OCI-LY1 (cell line): Measurements from ENCODE around the gene SYNDIG1.

Source experiments
- H2AFZ ChIP-seq: fragments of 200-600 bp; sonication (generic), shearing (Covaris generic); 2 replicates; pipeline ENCODE4 v1.6.0; 2014; ENCODE audit warnings: antibody characterized with exemption, mild to moderate bottlenecking, low read length
- H3F3A ChIP-seq: fragments of 200-600 bp; sonication (generic), shearing (Covaris generic); 2 replicates; pipeline ENCODE4 v1.6.0; 2014; ENCODE audit warnings: mild to moderate bottlenecking, antibody characterized with exemption, low read length, moderate library complexity; ENCODE audit not compliant: insufficient read depth
- H3K27ac ChIP-seq: fragments of 200-600 bp; sonication (generic); 2 replicates; pipeline ENCODE4 v1.5.1; 2014; ENCODE audit warnings: low read length, mixed run types, mild to moderate bottlenecking, low read depth; ENCODE audit not compliant: poor library complexity, severe bottlenecking
- H3K27me3 ChIP-seq: fragments of 200-600 bp; sonication (generic); 2 replicates; pipeline ENCODE4 v1.6.0; 2014; ENCODE audit warnings: antibody characterized with exemption, mild to moderate bottlenecking, low read length, moderate library complexity; ENCODE audit not compliant: insufficient read depth
- H3K36me3 ChIP-seq: fragments of 200-600 bp; sonication (generic); 2 replicates; pipeline ENCODE4 v1.6.1; 2014; ENCODE audit warnings: mild to moderate bottlenecking, antibody characterized with exemption, low read length, moderate library complexity, mixed read lengths; ENCODE audit not compliant: insufficient read depth
- H3K4me1 ChIP-seq: fragments of 200-600 bp; sonication (generic); 2 replicates; pipeline ENCODE4 v1.5.1; 2014; ENCODE audit warnings: mild to moderate bottlenecking, low read length, moderate library complexity; ENCODE audit not compliant: insufficient read depth, severe bottlenecking
- H3K4me2 ChIP-seq: fragments of 200-600 bp; sonication (generic), shearing (Covaris generic); 2 replicates; pipeline ENCODE4 v1.6.1; 2014; ENCODE audit warnings: low read length
- H3K4me3 ChIP-seq: fragments of 200-600 bp; sonication (generic); 2 replicates; pipeline ENCODE4 v1.5.1; 2014; ENCODE audit warnings: low read length, low read depth, mild to moderate bottlenecking, mixed read lengths; ENCODE audit not compliant: poor library complexity, severe bottlenecking
- H3K79me2 ChIP-seq: fragments of 200-600 bp; shearing (Covaris generic); 2 replicates; pipeline ENCODE4 v1.6.1; 2016; ENCODE audit warnings: mixed run types, low read length, mixed read lengths; ENCODE audit not compliant: insufficient read depth
- H3K9ac ChIP-seq: fragments of 200-600 bp; sonication (generic), shearing (Covaris generic); 2 replicates; pipeline ENCODE4 v1.6.1; 2014; ENCODE audit warnings: mild to moderate bottlenecking, low read length, mixed read lengths
- H3K9me2 ChIP-seq: fragments of 200-600 bp; sonication (generic), shearing (Covaris generic); 2 replicates; pipeline ENCODE4 v1.6.1; 2014; ENCODE audit warnings: low read depth, mild to moderate bottlenecking, low read length, mixed read lengths
- H3K9me3 ChIP-seq: fragments of 200-600 bp; shearing (Covaris generic); 2 replicates; pipeline ENCODE4 v1.6.1; 2014; ENCODE audit warnings: low read length, mixed read lengths
- H4K20me1 ChIP-seq: fragments of 200-600 bp; sonication (generic), shearing (Covaris generic); 2 replicates; pipeline ENCODE4 v1.6.0; 2016; ENCODE audit warnings: mild to moderate bottlenecking, low read length; ENCODE audit not compliant: insufficient read depth
- CTCF ChIP-seq: fragments of 200-600 bp; sonication (generic), shearing (Covaris generic); IDR thresholded peaks from 2 replicates; pipeline ENCODE4 v1.5.1; 2017; ENCODE audit warnings: mild to moderate bottlenecking, antibody characterized with exemption, low read length, moderate library complexity, mixed read lengths
- EZH2 ChIP-seq: fragments of 200-600 bp; sonication (generic), shearing (Covaris generic); IDR thresholded peaks from 2 replicates; pipeline ENCODE4 v1.8.0; 2017; ENCODE audit warnings: borderline replicate concordance, mixed run types, mild to moderate bottlenecking, antibody characterized with exemption, low read length, moderate library complexity, mixed read lengths

The SYNDIG1 gene

DNA sequence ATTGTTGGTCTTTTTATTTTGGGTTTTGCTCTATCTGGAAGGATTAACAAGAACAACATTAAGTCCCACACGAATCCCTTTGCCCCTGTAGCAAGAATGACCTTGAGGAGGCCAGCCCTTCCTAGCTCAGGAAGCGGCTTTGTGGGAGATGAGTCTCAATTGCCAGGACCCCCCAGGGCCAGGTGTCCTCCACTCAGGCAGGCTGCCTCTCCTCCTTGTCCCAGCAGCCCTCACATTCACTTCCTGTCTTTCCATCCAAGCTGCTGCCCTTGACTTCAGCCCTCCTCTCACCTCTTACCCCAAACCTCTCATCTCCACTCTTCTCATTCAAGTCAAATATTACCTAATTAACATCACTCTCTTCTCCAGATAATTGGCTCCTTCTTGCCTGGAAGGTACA is 22.6 kb upstream of the SYNDIG1 start:
- TF ChIP-seq CTCF = no peak
- TF ChIP-seq EZH2 = no peak
- H3K9ac ChIP-seq = no peak overlapping the region
- no peaks in the 10 kb centered on the region for H3K4me1 ChIP-seq

DNA sequence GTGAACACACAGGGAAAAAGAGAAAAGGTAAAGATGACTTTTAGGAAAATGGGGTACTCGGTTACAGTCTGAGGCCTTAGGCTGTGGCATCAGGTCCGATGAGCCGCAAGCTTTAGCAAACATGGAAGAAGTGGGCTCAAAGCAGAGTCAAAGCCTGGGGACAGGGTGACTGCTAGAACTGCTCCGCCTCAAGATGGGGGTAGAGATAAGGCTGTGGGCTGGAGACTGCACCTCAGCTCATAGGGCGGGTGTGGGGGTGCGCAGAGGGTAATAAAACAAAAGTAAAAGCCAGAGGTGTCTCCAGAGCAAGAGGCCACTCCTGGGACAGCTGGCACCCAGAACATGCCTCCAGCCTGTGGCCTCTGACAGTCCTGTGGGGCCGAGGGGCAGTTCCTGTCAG is 21.3 kb upstream of the SYNDIG1 start:
- Histone ChIP-seq H3K4me1 (no peaks in the 10 kb centered on the region), H3K79me2 (no peaks in the 10 kb centered on the region), H4K20me1 (no peaks in the 10 kb centered on the region), H3K36me3 (no peaks in the 10 kb centered on the region), H3K4me3 (no peak overlapping the region), H3K9me2 (no peaks in the 10 kb centered on the region), H3K27me3 (no peaks in the 10 kb centered on the region), H3K27ac (no peak overlapping the region), H2AFZ (no peak overlapping the region), H3K9me3 (no peaks in the 10 kb centered on the region), H3F3A (no peaks in the 10 kb centered on the region), H3K9ac (no peak overlapping the region), H3K4me2 (no peak overlapping the region)
- no peak for TF ChIP-seq CTCF
- TF ChIP-seq EZH2 = no peak

More for the DNA sequence above, 22.6 kb upstream of the SYNDIG1 start:
- H3K27me3 ChIP-seq = no peaks in the 10 kb centered on the region; the same call in 1 of the 2 replicates
- no peak overlapping the region for H3K4me2 ChIP-seq
- no peaks in the 10 kb centered on the region for H3K9me2 ChIP-seq
- no peak overlapping the region for H2AFZ ChIP-seq
- H3K36me3 ChIP-seq = no peaks in the 10 kb centered on the region
- no peaks in the 10 kb centered on the region for H3K79me2 ChIP-seq
- no peak overlapping the region for H3K4me3 ChIP-seq
- no peaks in the 10 kb centered on the region for H3K9me3 ChIP-seq
- H3K27ac ChIP-seq = no peak overlapping the region
- no peaks in the 10 kb centered on the region for H3F3A ChIP-seq
- H4K20me1 ChIP-seq = no peaks in the 10 kb centered on the region

DNA sequence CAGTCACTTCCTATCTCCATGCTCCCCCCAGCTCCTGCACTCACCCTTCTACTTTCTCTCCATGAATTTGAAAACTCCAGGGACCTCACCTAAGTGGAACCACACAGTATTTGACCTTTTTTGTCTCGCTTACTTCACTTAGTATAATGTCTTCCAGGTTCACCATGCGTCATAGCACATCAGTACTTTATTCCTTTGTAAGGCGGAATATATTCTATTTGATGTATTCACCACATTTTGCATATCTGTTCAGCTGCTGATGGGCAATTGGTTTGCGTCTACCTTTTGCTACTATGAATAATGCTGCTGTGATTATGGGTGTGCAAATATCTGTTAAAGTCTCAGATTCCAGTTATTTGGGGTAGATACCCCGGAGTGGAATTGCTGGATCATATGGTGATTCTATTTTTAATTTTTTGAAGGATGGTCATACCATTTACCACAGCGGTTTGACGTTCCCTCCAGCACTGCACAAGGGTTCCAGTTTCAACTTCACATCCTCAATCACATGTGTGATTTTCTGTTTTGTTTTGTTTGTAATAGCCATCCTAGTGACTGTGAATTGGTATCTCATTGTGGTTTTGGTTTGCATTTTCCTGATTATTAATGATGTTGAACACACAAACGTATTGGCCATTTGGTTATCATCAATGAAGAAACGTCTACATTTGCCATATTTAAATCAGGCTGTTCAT is 20.3 kb upstream of the SYNDIG1 start:
- no peaks in the 10 kb centered on the region for H3K9me2 ChIP-seq
- no peaks in the 10 kb centered on the region for H3K4me1 ChIP-seq
- H3K27me3 ChIP-seq = no peaks in the 10 kb centered on the region
- H3K36me3 ChIP-seq = no peaks in the 10 kb centered on the region
- no peaks in the 10 kb centered on the region for H4K20me1 ChIP-seq
- no peak for TF ChIP-seq CTCF
- no peak for TF ChIP-seq EZH2
- no peak overlapping the region for H3K4me2 ChIP-seq
- H3F3A ChIP-seq = no peaks in the 10 kb centered on the region
- no peak overlapping the region for H3K27ac ChIP-seq
- H3K9ac ChIP-seq = no peak overlapping the region
- H2AFZ ChIP-seq = no peak overlapping the region
- no peaks in the 10 kb centered on the region for H3K79me2 ChIP-seq
- no peak overlapping the region for H3K4me3 ChIP-seq
- H3K9me3 ChIP-seq = no peaks in the 10 kb centered on the region
